Measurements from ENCODE around the gene DENND2D.

DENND2D gene

GRCh38 chr1:111238056-111238795 lies 37.8 kb upstream of the DENND2D start:
- Histone ChIP-seq H3K27ac (no peak overlapping the region), H3K4me3 (ENCODE audit: low read depth, low read length) (no peak overlapping the region), H3K9me3 (ENCODE audit: severe bottlenecking) (no peaks in the 10 kb centered on the region), H3K27me3 (ENCODE audit: insufficient read depth, low read depth, severe bottlenecking) (no peaks in the 10 kb centered on the region), H3K36me3 (no peaks in the 10 kb centered on the region)
- TF ChIP-seq CTCF (IDR thresholded peaks at IDR 0.05; ENCODE audit: low read depth, low read length): no peak
- DNase-seq: no peak

GRCh38 chr1:111236806-111237205 lies 36.4 kb upstream of the DENND2D start:
- Histone ChIP-seq H3K4me3 (ENCODE audit: low read depth, low read length) (no peak overlapping the region), H3K27ac (no peak overlapping the region), H3K36me3 (no peaks in the 10 kb centered on the region), H3K9me3 (ENCODE audit: severe bottlenecking) (no peaks in the 10 kb centered on the region), H3K27me3 (ENCODE audit: insufficient read depth, low read depth, severe bottlenecking) (no peaks in the 10 kb centered on the region)
- DNase-seq: no peak
- TF ChIP-seq CTCF (IDR thresholded peaks at IDR 0.05; ENCODE audit: low read depth, low read length): no peak

DNA sequence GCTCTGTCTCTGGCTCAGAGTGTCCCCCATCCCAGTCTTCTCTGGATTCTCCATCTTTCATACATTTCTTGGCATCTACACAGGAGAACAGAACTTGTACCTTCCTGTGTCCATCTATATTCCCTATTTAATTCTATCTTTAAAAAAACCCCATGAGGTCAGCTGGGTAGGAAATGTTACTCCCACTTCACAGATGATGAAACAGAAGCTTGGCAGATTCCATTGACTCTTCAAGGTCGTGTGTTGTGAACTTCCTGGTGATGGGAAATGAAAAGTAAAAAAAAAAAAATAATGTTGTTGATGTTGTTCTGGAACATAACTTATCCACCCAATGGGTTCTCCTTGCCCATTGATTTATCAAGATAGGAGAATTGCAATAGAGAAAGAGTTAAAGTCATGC lies 35.9 kb upstream of the DENND2D start:
- no peak overlapping the region for H3K4me3 ChIP-seq (ENCODE audit: low read depth, low read length)
- H3K36me3 ChIP-seq: no peaks in the 10 kb centered on the region

DNA sequence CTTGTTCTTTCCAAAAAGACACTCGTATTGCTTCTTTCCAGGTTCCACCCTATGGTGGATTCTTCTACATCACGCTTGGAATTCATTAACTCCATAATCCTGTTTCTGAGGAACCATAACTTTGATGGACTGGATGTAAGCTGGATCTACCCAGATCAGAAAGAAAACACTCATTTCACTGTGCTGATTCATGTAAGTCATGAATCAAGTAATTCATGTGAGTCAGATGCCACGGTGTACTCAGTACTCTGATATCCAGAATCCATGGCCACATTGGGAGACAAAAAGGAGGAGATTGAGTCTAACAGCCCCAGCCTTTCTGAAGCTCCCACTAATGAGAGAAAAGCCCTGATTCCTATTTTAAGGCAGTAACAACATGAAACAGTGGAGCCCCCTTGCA lies 34.4 kb upstream of the DENND2D start:
- no peak for DNase-seq
- H3K4me3 ChIP-seq (ENCODE audit: low read depth, low read length): no peak overlapping the region
- H3K27me3 ChIP-seq (ENCODE audit: insufficient read depth, low read depth, severe bottlenecking): no peaks in the 10 kb centered on the region
- H3K9me3 ChIP-seq (ENCODE audit: severe bottlenecking): no peaks in the 10 kb centered on the region
- no peak overlapping the region for H3K27ac ChIP-seq
- TF ChIP-seq CTCF (IDR thresholded peaks at IDR 0.05; ENCODE audit: low read depth, low read length): no peak
- no peaks in the 10 kb centered on the region for H3K36me3 ChIP-seq

More for the DNA sequence above, 35.9 kb upstream of the DENND2D start:
- Histone ChIP-seq H3K9me3 (ENCODE audit: severe bottlenecking) (no peaks in the 10 kb centered on the region), H3K27ac (no peak overlapping the region), H3K27me3 (ENCODE audit: insufficient read depth, low read depth, severe bottlenecking) (no peaks in the 10 kb centered on the region)
- no peak for DNase-seq
- no peak for TF ChIP-seq CTCF (IDR thresholded peaks at IDR 0.05; ENCODE audit: low read depth, low read length)

DNA sequence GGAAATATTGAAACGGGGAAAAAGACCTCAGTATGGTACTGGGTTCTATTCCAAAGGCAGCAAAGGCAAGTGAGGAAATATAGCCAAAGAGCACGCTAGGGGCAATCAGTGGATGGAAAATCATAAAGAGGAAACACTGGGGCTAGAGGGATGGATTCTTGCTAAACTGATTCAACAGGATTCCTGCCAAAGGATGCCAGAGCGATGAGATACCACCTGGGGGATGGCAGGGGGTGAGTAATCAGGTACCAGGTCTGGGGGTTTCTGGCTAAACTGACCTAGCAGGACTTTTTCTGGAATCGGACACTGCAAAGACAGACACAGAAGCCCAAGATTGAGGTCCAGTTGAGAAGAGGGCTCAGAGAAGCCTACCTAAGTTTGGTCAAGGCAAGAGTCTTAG lies 33.8 kb upstream of the DENND2D start:
- TF ChIP-seq CTCF (IDR thresholded peaks at IDR 0.05; ENCODE audit: low read depth, low read length): no peak

DNA sequence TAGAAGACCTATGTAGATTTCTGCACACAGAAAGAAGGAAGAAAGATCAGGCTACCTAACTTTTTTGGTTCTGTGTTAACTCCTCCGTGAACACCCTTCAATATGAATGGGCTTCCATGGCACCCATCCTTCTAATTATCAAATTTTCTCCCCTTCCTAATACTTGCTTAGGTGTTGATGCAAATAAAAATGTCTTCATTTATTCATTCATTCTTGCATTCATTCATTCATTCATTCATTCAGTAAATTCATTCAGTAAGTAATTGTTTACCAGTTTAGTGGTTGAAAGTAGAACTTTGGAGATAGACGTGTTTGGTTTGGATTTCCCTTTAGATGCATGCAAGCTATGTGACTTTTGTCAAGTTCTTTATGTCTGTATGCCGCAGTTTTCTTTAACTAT lies 31.7 kb upstream of the DENND2D start:
- Histone ChIP-seq H3K36me3 (no peaks in the 10 kb centered on the region), H3K27ac (no peak overlapping the region), H3K9me3 (ENCODE audit: severe bottlenecking) (no peaks in the 10 kb centered on the region), H3K27me3 (ENCODE audit: insufficient read depth, low read depth, severe bottlenecking) (no peaks in the 10 kb centered on the region), H3K4me3 (ENCODE audit: low read depth, low read length) (no peak overlapping the region)
- TF ChIP-seq CTCF (IDR thresholded peaks at IDR 0.05; ENCODE audit: low read depth, low read length): no peak
- no peak for DNase-seq

More for the DNA sequence above, 33.8 kb upstream of the DENND2D start:
- Histone ChIP-seq H3K27me3 (ENCODE audit: insufficient read depth, low read depth, severe bottlenecking) (no peaks in the 10 kb centered on the region), H3K9me3 (ENCODE audit: severe bottlenecking) (no peaks in the 10 kb centered on the region), H3K27ac (no peak overlapping the region), H3K36me3 (no peaks in the 10 kb centered on the region), H3K4me3 (ENCODE audit: low read depth, low read length) (no peak overlapping the region)
- DNase-seq: no peak
